Stimulated activated CD4-positive, alpha-beta T cell treated with anti-CD3 and anti-CD28 coated beads, TNF-alpha, amount 100 ng/mL, for 24 hours (primary cell): ENCODE results near the gene SELENON.
A peak's percentile ranks its signal among the peaks of the same experiment; 100 is the strongest.

Experiments used
- DNase-seq, 3 experiments: peaks; one replicate each; pipeline ENCODE4 v3.0.0-alpha.2; 2020; ENCODE audit warnings: low read depth in 3 of 3

The SELENON gene

DNA sequence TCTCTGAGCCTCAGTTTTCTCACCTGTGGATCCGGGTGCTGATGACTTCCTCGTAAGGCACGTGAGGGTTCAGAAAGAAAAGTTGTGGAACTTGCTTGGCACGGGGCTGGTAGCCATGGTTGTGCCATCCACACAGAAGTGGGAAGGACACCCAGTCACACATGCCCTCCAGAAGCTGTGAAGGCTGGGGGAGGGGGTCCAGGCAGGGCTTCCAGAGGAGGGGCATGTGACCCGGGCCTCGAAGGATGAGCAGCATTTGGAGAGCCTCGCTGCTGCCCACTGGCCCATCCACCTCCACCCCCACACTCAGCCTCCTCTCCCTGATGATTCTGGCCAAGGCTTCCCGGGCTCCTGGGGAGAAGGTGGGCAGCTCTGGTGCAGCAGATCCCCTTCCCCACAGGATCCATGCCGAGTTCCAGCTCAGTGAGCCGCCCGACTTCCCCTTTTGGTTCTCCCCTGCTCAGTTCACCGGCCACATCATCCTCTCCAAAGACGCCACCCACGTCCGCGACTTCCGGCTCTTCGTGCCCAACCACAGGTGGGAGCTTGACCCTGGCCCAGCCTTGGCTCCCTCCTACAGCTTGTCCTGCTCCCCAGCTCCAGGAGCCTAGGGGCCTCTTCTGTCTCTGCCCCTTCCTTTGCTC, 9.4 kb downstream of the SELENON start:
- DNase-seq = no peak

DNA sequence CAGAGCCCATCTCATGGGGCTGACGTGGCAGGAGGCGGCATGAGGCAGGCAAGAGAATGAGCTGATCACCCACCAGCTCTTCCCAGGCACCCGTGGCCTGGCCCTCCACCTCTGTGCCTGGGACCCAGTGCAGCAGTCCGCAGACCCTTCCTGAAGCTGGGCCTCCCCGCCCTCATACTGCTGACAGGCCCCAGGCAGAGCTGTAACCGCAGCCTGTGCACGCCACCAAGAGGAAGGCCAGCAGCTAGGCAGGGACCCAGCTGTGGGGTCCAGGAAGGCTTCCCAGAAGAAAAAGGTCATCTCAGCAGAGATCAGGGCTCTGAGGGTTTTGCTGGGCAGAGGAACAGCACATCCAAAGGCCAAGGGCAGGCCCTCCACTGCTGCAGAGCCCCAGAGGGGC, 9.9 kb downstream of the SELENON start:
- no peak for DNase-seq

DNA sequence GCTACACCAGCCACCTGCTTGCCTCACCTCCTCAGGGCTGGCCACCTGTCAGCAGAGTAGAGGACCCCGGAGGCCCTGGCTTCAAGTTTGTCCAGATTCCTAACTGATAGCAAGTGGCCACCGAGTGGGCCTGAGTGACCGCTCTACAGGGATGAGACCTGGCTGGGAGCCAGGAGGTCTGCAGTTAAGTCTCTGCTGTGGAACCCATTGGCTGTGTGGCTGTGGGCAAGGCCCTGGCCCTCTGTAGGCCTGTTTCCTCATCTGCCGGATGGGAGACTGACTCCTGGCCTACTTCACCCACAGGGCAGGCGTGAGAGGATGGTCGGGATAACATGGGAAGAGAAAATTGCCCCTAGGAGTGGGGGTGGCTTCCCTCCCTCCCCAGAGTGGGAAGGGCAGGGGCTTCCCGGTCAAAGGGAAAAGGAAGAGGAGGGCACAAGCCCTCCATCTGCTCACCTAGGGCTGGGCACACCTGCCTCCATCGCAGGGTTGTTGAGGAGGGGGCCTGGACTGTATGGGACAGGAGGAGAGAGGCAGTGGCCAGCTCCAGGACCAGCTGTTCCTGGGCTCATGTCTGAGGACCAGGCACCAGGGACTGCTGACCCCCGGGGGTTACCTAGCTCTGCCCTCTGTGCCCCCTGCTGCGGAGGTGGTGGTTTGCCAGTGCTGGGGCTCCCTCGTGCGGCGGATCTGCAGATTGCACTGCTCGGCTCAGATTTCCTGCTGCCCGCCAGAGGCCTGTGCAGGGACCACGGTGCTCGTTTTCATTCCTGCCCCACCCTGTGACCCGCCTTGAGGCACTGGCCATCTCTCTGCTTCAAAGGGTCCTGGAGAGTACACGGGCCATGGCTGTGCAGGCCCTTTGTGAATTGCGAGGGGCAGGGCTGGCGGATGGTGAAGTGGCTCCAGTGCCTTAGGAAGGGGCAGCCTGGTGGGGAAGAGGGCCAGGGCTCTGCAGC, 10.6 kb downstream of the SELENON start:
- peak; percentile 60 to 77 (median 69) for DNase-seq

DNA sequence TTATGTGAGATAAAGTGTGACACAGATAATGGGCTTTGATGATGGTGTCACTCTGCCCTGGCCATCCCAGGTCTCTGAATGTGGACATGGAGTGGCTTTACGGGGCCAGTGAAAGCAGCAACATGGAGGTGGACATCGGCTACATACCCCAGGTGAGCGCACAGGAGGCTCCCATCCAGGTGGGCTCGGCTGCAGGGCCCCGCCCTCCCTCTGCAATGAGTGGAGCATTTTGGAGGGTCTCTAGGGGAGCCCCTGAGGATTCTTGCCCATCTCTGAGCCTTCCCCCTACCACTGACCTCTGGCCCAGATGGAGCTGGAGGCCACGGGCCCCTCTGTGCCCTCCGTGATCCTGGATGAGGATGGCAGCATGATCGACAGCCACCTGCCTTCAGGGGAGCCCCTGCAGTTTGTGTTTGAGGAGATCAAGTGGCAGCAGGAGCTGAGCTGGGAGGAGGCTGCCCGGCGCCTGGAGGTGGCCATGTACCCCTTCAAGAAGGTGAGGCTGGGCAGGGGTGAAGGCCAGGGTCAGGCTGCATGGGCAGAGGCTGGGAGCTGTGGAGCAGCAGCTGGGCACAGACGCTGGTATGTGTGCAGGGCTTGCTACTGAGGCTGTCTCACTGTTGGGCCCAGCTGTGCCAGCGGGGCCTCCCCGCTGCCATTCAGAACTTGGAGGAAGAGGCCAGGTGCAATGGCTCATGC, 11.5 kb downstream of the SELENON start:
- DNase-seq = no peak

DNA sequence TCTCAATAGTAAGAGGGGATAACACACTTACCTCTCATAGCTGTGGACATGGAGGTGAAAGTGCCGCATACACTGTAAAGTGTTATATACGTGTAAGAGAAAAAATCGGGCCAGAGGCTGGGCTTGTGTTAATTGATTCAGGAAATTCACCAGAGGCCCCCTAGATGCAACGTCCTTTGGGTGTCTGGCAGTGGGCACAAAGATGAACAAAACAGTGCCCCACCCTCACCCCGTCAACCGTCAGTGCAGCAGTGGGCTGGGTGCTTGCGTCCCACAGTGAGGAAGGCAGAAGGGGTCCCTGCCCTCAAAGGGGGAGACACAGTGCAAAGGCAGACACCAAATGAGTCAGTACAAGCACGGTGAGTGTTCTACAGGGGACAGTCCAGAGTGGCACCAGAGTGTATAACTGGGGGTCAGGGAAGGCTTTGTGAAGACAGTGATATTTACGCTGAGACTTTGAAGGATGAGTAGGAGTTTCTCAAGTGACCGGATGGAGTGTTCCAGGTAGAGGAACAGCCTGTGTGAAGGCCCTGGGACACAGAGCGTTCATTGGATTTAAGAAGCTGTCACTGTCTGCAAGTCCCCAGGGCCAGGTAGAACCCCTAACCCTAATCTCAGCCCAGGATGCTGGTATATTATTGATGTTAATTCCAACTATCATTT, 13.2 kb downstream of the SELENON start:
- DNase-seq = no peak

DNA sequence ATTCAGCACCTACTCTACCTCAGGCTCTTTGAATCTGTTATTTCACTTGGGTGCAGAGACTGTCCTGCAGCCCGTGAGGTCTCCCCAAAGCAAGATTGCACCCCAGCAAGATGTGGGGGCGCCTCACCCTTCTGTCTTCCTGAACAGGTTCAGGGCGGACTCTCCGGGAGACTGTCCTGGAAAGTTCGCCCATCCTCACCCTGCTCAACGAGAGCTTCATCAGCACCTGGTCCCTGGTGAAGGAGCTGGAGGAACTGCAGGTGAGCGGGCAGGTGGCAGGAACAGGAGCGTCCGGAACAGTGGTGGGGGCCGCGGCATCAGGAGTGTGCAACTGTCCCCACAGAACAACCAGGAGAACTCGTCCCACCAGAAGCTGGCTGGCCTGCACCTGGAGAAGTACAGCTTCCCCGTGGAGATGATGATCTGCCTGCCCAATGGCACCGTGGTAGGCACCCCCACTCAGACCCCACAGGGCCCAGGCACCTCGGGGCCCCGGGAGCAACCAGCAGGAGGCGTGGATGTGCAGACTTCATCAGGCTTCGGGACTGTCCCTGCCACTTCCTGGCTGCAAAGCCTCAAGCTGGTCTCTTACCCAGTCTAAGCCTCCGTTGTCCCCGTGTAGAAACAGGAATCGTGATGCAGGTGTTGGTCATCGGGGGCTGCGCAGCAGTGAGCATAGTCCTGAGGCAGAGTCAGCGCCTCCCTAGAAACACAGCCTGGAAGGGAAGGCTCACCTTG, 13.9 kb downstream of the SELENON start:
- no peak for DNase-seq

DNA sequence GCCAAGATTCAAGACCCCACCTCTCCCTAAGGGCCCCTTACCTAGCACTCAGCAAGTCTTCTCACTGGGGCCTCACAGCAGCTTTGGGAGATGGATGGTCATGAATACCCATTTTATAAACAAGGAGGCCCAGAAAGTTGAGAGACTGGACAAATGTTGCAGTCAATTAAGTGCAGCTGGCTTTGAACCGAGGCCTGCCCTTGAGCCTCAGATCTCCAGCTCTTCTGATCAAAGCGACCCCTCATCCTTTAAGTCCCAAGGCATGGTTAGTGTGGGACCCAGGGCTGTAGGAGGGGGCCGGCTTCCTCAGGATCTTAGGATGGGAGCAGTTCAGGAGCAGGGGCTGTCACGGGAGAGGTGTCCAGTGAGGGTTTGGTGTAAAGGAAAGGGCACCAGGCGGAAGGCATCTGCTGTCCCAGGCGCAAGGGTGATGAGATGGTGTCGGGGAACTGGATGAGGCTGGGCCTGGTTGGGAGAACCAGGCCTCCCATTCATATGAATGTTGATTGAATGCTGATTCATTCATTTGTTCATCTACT, 14.6 kb downstream of the SELENON start:
- no peak for DNase-seq

DNA sequence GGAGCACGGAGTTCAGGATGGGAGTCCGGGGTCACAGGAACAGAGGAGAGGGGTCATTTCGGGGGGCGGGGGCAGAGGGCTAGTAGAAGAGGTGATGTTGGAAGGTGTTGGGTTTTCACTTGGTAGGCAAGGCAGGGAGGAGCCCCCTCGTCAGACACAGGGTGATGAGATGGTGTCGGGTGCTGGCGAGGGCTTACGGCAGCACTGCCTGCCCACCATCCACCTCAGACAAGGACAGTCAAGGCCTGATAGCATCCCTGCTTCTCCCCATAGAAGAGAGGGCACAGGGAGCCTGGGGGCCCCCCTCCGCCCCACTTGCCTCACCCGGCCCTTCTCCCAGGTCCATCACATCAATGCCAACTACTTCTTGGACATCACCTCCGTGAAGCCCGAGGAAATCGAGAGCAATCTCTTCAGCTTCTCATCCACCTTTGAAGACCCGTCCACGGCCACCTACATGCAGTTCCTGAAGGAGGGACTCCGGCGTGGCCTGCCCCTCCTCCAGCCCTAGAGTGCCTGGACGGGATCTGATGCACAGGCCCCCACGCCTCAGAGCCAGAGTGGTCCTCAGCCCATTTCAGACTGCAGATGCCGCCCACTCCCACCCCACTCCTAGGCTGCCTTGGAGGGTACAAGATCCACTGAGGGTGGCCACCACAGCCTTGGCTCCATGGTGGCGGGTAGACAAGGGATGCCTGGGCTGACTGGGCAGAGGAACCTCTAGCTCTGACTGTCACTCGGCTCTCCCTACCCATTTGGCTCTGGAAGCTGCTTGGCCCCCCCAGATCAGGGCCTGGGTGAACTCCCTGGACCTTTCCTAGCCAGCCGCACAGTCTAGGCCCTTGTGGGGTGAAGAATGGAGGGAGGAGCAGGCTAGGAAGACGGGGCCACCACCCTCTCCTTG, 15.5 kb downstream of the SELENON start:
- no peak for DNase-seq

DNA sequence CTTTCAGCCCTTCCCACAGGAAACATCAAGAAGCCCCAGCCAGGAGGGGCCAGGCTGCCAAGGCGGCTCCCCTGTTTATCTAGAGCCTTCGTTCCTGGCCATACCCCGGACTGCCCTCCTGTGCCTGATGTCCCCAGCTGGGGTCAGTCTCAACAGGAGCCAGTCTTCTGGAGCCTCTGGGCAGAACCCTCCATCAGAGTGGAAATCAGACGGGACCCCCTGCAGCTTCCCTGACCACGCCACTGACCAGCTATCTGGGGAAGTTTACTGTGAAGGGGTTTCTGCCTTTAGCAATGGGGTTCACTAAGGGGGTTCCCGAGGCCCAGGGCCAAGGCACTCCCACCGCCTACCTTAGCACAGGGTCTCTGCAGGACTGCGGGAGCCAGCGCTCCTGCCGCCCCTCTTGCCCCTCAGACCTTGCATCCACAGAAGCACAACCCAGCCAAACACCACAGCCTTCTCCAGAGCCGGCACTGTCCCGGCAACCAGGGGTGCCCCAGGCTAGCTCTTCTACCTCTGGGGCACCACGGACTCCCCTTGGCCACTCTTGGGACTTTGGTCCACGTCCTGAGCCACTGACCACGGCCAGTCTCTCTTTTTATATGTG, 16.2 kb downstream of the SELENON start:
- DNase-seq = no peak

DNA sequence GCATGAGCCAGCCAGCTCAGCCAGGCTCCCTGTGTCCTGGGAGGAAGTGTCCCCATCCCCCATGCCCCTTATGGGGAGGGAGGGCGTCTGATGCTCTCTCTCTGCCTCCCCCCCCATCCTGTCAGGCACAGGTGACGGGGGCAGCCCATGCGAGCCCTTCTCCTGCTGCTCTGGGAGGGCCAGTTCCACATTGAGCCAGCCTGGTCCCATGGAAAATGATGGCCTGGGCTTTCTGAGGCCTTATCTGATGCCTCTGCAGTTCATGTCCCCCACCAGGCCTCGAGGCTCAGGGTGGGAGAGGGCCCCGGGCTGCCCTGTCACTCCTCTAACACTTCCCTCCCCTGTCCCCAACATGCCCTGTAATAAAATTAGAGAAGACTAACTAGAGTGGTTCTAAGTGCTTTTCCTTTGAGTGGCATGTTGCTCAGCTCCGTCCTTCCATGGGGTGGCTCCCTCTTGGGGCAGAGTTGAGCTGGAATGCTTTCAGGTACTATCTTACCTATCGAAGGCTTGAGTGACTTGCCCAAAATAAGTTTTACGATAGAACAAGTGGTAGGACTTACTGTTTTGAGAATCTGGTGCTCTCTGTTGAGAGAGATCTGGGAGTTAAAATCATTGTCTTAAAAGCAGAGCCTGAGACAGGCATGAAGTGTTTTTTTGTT, 18.0 kb downstream of the SELENON start:
- no peak for DNase-seq

DNA sequence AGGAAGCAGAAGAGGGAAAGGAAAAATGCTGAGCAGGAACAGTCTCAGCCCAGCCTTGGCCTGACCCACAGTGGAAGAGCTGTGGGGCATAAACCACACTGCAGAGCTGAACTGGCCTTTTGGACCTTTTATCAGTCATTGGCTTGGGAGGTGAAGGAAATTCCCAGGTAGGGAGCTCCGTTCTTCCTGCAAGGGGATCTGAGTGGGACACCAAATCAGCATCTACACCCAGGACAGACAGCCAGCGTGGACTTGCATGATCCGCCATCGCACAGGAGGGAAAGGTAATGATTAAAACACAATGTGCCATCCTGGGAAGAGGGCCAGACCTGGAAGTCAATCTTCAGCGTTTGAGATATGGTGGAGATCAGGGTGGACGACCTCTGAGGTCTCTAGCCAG, 18.6 kb downstream of the SELENON start:
- no peak for DNase-seq

DNA sequence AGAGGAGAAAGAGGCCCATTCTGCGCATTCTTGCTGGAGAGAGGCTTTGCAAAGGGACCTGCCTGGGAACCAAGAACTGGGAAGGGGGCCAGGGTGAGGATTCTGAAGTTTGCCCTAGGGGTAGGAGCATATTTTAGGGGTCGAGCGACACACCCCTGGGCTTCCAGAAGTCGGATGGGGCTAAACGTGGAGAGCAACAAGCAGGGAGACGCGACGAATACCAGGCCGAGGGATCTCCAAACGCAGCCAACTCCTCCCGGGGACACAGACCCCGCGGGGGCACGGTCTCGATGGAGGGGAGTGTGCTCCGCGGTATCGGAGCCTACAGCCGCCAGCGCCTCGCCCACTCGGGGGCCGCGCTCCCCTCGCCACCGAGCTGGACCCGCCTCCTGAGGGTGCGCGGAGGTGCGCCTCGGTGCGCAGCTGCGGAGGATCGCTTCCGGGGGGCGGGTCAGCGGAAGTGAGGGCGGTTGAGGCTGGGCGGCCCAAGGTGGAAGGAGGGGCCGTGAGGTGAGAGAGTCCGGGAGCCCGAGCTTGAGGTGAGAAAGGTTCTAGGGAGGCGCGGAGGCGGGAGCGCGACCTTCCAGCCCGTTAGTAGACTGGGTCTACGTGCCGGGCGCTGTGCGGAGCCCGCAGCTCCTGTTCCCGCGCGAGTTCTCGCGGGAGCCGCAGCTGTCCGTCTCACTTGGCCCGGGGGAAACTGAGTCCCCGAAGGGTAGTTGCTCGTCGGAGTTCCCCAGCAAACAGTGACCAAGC, 19.7 kb downstream of the SELENON start, which contains the start of gene MTFR1L:
MTFR1L (plus strand) TSS at position 464 of the 756 bp plus-strand sequence. CDS start 3,151 bp downstream, outside the sequence.
- peak; percentile 84 to 95 (median 89) for DNase-seq

DNA sequence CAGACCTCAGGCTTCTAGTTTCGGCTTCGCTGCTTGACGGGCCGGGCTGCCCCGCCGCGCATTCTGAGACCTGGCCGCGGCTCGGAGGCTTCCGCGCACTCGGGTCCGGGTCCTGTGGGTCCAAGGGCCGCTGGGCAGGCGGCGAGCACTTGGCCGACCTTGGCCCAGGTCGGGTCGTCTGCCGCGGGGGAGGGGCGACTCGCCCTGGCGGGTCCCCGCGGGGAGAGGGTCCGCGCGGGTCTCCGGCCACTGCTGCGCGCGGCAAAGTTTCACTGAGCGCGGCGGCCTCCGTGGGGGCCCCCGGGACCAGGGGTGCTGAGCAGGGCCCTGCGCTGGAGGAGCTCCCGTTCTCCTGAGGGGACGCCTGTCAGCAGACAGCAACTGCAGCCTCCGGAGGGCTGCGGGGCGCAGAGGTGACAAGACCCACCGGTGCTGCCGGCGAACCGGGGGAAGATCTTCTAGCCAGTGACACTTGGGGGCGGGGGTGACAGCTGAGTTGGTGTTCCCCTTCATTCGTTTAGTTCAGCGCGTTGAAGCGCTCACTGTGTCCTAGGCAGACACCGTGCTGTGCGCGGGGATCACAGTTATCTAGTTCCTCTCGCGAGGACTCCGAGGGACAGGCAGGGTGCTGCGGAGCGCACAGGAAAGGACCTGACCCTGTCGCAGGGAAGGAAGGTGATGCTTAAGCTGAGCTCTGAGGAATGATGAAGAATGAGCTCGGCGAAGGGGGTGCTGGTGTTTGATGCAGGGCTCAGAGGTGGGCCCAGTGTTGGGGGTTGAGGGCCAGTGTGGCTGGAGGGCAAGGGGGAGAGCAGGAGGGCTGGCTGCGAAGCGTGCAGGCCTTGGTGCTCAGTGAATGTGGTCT, 20.5 kb downstream of the SELENON start:
- peak in 2 of 3 experiments; percentile 43 to 60 for DNase-seq

DNA sequence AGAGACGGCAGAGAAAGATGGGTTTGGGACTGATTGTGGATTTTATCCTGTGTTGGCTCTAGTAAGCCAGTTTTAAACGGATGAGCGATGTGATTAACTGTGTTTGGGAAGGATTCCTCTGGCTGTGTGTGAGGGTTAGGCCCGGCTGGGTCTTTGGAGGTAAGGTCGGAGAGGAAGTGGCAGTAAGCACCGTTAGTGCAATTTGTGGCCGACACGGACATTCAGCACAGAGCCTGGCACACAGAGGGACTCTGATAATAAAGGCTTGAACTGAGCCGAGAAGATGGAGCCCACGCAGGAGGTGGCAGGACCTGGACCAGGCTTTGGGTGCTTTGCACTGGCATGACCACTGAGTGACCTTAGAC, 21.1 kb downstream of the SELENON start:
- no peak for DNase-seq

DNA sequence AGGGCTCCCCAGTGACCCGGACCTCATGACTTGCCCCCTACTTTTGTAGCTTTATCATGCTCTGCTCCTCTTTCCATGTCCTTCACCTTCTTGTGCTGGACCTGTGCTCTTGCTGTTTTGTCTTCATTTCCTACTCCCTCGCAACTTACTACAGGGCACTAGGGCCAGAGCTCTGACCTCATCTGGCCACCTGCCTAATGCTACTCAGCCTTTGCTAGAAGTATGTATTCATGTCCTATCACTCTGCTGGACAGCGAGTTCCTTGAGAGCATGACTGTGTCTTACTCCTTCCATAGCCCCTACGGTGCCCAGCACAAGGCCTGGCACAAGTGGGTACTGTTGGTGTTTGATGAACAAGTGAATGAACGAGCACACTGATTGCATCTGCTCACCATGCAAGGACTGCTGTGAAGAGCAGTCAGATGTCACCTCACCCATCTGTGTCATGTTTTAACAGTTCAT, 21.7 kb downstream of the SELENON start:
- DNase-seq = no peak

DNA sequence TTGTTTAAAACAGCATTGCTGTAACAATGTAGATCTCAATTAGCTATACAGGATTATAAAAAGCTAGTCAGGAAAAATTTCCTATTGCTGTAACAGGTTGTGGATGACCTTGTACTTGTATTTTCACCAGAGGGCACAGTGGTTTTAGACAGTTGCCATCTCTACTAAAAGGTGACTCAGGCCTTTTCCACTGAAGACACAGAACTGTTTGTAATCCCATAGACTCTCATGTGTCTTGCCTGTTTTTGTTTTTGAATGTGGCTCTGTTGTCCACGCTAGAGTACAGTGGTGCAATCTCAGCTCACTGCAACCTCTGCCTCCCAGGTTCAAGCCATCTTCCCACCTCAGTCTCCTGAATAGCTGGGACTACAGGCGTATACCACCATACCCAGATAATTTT, 25.6 kb downstream of the SELENON start:
- DNase-seq = no peak

DNA sequence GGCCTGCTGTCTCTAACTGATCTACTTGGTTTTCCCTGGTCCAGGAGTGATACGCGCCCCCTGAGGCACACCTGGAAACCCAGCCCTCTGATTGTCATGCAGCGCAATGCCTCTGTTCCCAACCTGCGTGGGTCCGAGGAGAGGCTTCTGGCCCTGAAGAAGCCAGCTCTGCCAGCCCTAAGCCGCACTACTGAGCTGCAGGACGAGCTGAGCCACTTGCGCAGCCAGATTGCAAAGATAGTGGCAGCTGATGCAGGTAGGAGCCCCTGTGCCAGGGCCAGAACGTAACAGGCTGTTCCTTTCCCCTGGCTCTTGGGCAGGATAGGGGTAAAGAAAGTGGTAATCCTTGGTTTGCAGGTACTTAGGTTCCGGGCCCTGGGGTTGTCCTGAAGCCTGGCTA, 26.6 kb downstream of the SELENON start:
- DNase-seq = no peak
